ENCODE measurements around the gene CTXND2. TPM values are rescaled to one million over a fixed set of nuclear protein-coding genes. Genes with fewer than 3 reads are reported as not detected.
"Not testable (repeated sequence)": the region's sequence is repeated elsewhere in the genome, so short reads cannot be mapped to it uniquely, and the experiment has no call there.

CTXND2 gene
- total RNA-seq, 2 experiments from 2014 or later = not detected

DNA sequence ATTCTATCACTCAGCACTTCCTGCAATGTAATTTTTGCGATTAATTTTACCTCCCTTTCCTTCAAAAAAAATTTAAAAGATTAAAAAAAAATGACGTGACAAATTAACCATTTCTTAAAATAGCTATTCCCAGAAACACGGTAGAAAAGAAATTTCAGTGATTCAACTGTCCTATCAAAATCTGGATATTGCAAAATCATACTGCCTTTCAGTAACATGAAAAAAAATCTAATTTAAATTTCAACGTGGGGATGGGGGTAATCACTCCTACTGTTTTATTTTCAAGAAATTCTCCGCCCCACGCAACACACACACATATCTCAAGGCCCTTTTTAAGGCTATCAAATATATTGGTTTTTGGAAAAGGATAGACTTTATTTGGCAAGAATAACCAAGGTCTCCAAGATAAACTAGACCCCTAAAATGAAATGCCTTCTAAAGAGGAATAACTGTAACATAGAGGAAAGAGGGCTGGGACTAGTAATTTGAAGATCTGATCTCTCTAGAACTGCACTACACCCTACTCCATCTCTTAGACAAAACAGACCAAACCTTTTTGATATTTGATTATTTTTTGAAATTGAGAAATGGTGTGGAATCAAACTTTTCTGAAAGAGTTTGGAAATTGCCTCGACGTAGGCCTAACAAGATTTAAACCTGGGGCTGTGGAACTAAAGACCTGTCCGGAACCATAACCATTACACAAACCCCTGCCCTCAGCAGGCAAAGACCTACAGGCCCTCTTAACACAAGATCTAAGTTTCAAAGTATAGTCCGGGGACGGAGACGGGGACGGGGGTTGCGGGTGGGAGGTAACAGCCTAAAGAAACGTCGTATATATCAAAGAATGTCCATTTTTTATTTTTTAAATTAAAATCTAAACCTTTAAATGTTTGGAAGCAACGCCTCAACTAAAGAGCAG lies 11.5 kb upstream of the CTXND2 start:
- Histone ChIP-seq H3K9me3 (ENCODE audit: low read length) (no peaks in the 10 kb centered on the region), H3K9me2 (ENCODE audit: insufficient read depth, low read length) (no peaks in the 10 kb centered on the region), H3K36me3 (ENCODE audit: insufficient read depth, low read length) (peaks cover 13% of the 10 kb centered on the region), H4K20me1 (ENCODE audit: insufficient read depth, low read length) (no peaks in the 10 kb centered on the region), H3K79me2 (ENCODE audit: insufficient read depth, low read depth, low read length) (peaks cover 28% of the 10 kb centered on the region; the same call in 1 of the 2 replicates), H3K4me1 (ENCODE audit: insufficient read depth, low read length, poor library complexity, severe bottlenecking) (peaks cover 23% of the 10 kb centered on the region), H3K4me3 (ENCODE audit: low read depth, low read length, poor library complexity, severe bottlenecking) (peak overlapping the region; percentile 89), H2AFZ (ENCODE audit: low read length) (peak overlapping the region; percentile 93), H3K27ac (ENCODE audit: low read depth, low read length, poor library complexity, severe bottlenecking) (peak overlapping the region; percentile 65), H3K4me2 (ENCODE audit: low read length) (peak overlapping the region; percentile 86)
- TF ChIP-seq, protein P1, sequence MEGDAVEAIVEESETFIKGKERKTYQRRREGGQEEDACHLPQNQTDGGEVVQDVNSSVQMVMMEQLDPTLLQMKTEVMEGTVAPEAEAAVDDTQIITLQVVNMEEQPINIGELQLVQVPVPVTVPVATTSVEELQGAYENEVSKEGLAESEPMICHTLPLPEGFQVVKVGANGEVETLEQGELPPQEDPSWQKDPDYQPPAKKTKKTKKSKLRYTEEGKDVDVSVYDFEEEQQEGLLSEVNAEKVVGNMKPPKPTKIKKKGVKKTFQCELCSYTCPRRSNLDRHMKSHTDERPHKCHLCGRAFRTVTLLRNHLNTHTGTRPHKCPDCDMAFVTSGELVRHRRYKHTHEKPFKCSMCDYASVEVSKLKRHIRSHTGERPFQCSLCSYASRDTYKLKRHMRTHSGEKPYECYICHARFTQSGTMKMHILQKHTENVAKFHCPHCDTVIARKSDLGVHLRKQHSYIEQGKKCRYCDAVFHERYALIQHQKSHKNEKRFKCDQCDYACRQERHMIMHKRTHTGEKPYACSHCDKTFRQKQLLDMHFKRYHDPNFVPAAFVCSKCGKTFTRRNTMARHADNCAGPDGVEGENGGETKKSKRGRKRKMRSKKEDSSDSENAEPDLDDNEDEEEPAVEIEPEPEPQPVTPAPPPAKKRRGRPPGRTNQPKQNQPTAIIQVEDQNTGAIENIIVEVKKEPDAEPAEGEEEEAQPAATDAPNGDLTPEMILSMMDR (conservative IDR thresholded peaks at IDR 0.05; ENCODE audit: low read length) = no peak
- no peak for TF ChIP-seq EZH2phosphoT487 (IDR thresholded peaks at IDR 0.05; ENCODE audit: borderline replicate concordance, low read depth, low read length)
- BruUV-seq (replicated peaks) = TSS peak; percentile 74
- ChIA-PET POLR2A (interaction anchor here (0.6 to 1.2 kb wide), 4 partner anchors 13 to 53 kb away, joined by 3 to 5 read pairs (median 4); no protein-coding TSS in a partner anchor), CTCF (ENCODE audit: unreplicated experiment) (no interaction called here)
- DNase-seq (ENCODE audit: low spot score) = peak; percentile 43
- intact Hi-C loops (cut with micrococcal nuclease; ENCODE audit: unreplicated experiment) = loop anchor here (2.0 kb wide), 1 partner anchor 315 kb away; no protein-coding TSS in a partner anchor

DNA sequence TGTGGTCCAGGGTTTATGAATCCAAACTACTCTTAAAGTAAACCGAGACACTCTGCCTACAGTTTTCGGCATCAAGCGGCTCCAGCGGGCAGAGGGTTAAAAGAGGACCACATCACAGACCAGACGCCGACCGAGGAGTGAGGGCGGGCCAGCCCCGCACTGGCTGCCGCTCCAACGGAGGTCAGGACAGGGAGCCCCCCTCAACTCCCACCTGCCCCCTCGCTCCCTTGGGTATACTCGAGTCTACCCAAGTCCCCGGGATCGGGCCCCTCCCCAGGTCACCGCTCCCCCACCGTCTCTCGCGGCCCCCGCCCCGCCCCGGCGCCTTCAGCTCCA lies 10.8 kb upstream of the CTXND2 start:
- Histone ChIP-seq H3K9me3 (ENCODE audit: low read length) (no peaks in the 10 kb centered on the region), H3K79me2 (ENCODE audit: insufficient read depth, low read depth, low read length) (peaks cover 28% of the 10 kb centered on the region; the same call in 1 of the 2 replicates), H2AFZ (ENCODE audit: low read length) (peak overlapping the region; percentile 93), H3K9me2 (ENCODE audit: insufficient read depth, low read length) (no peaks in the 10 kb centered on the region), H3K4me2 (ENCODE audit: low read length) (peak overlapping the region; percentile 86), H3K4me1 (ENCODE audit: insufficient read depth, low read length, poor library complexity, severe bottlenecking) (peaks cover 23% of the 10 kb centered on the region), H4K20me1 (ENCODE audit: insufficient read depth, low read length) (no peaks in the 10 kb centered on the region), H3K36me3 (ENCODE audit: insufficient read depth, low read length) (peaks cover 13% of the 10 kb centered on the region), H3K27ac (ENCODE audit: low read depth, low read length, poor library complexity, severe bottlenecking) (peak overlapping the region; percentile 65), H3K4me3 (ENCODE audit: low read depth, low read length, poor library complexity, severe bottlenecking) (peak overlapping the region; percentile 89)
- no TSS peak for BruUV-seq (replicated peaks)
- CTCF ChIA-PET (ENCODE audit: unreplicated experiment) = interaction anchor here (0.6 kb wide), 2 partner anchors 14 to 253 kb away, joined by 4 to 5 read pairs; no protein-coding TSS in a partner anchor
- DNase-seq (ENCODE audit: low spot score) = no peak
- TF ChIP-seq, protein P1 (conservative IDR thresholded peaks at IDR 0.05; ENCODE audit: low read length) = no peak
- POLR2A ChIA-PET = no interaction called here
- intact Hi-C loops (cut with micrococcal nuclease; ENCODE audit: unreplicated experiment) = loop anchor here (2.0 kb wide), 1 partner anchor 315 kb away; no protein-coding TSS in a partner anchor

DNA sequence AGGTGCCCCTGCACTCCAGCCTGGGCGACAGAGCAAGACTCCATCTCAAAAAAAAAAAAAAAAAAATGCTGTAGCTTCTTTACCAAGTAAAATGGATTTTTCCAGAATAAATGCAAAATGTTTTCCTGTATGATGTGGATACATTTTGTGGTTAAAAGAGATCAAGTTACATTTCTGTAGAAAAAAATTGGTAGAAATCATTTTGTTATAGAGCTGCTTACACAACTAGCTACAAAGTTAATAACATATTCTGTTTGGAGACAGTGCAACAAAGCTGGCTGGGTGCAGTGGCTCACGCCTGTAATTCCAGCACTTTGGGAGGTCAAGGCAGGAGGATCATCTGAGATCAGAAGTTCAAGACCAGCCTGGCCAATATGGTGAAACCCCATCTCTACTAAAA lies 8.0 kb upstream of the CTXND2 start:
- H3K9me3 ChIP-seq (ENCODE audit: low read length); CTCF ChIA-PET (ENCODE audit: unreplicated experiment); H3K4me3 ChIP-seq (ENCODE audit: low read depth, low read length, poor library complexity, severe bottlenecking); H3K27ac ChIP-seq (ENCODE audit: low read depth, low read length, poor library complexity, severe bottlenecking); BruUV-seq (replicated peaks); H3K4me2 ChIP-seq (ENCODE audit: low read length); H4K20me1 ChIP-seq (ENCODE audit: insufficient read depth, low read length); H2AFZ ChIP-seq (ENCODE audit: low read length); DNase-seq (ENCODE audit: low spot score); H3K9me2 ChIP-seq (ENCODE audit: insufficient read depth, low read length); H3K36me3 ChIP-seq (ENCODE audit: insufficient read depth, low read length); intact Hi-C loops (cut with micrococcal nuclease; ENCODE audit: unreplicated experiment): not testable (repeated sequence)
- Histone ChIP-seq H3K79me2 (ENCODE audit: insufficient read depth, low read depth, low read length) (peaks cover 22% of the 10 kb centered on the region; the same call in 1 of the 2 replicates), H3K4me1 (ENCODE audit: insufficient read depth, low read length, poor library complexity, severe bottlenecking) (peaks cover 29% of the 10 kb centered on the region)
- POLR2A ChIA-PET = interaction anchor here (0.6 to 1.1 kb wide), 3 partner anchors 9 to 262 kb away, joined by 3 read pairs; no protein-coding TSS in a partner anchor

Data from OCI-LY7 (cell line).